Nephron progenitor cell (in vitro differentiated cells): ENCODE measurements around the gene EGFR.

Source experiments
- DNase-seq: peaks from one replicate; pipeline ENCODE4 v3.0.0; 2021
- H3K27ac Mint-ChIP-seq: 2 replicates; pipeline ENCODE4 v1.8.0; 2021; ENCODE audit warnings: mild to moderate bottlenecking, moderate library complexity, mixed read lengths
- H3K27me3 Mint-ChIP-seq: 2 replicates; pipeline ENCODE4 v1.8.0; 2021; ENCODE audit warnings: mild to moderate bottlenecking, low read depth, mixed read lengths; ENCODE audit not compliant: poor library complexity
- H3K36me3 Mint-ChIP-seq: 2 replicates; pipeline ENCODE4 v1.8.0; 2021; ENCODE audit warnings: low read depth, mixed read lengths
- H3K4me1 Mint-ChIP-seq: 2 replicates; pipeline ENCODE4 v1.8.0; 2021; ENCODE audit warnings: mixed read lengths
- H3K4me3 Mint-ChIP-seq: 2 replicates; pipeline ENCODE4 v1.8.0; 2021; ENCODE audit warnings: mild to moderate bottlenecking, moderate library complexity, mixed read lengths
- H3K9me3 Mint-ChIP-seq: 2 replicates; pipeline ENCODE4 v1.8.0; 2021; ENCODE audit warnings: mild to moderate bottlenecking, moderate library complexity, mixed read lengths
- TF ChIP-seq, protein P1 (sequence below): fragments of 200-600 bp; sonication (generic); IDR thresholded peaks from 2 replicates; pipeline ENCODE4 v1.5.0; 2021; ENCODE audit warnings: antibody characterized with exemption

Gene EGFR

DNA sequence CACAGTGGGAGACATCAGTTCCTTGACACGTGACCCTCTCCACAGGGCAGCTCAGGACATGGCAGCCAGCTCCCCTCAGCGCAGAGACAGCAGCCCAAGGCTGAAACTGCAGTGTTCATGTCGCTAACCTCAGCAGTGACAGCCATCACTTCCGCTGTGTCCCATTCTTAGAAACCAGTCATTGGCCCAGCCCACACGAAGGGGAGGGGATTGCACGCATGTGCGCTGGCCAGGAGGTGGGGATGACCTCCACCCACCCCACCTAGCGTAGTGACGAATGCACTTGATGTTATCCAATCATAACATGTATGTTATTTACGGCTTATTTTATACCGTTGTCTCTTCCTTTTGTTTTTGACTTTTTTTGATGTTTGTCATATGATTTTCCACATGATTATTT is 36.9 kb upstream of the EGFR start:
- TF ChIP-seq, protein P1, sequence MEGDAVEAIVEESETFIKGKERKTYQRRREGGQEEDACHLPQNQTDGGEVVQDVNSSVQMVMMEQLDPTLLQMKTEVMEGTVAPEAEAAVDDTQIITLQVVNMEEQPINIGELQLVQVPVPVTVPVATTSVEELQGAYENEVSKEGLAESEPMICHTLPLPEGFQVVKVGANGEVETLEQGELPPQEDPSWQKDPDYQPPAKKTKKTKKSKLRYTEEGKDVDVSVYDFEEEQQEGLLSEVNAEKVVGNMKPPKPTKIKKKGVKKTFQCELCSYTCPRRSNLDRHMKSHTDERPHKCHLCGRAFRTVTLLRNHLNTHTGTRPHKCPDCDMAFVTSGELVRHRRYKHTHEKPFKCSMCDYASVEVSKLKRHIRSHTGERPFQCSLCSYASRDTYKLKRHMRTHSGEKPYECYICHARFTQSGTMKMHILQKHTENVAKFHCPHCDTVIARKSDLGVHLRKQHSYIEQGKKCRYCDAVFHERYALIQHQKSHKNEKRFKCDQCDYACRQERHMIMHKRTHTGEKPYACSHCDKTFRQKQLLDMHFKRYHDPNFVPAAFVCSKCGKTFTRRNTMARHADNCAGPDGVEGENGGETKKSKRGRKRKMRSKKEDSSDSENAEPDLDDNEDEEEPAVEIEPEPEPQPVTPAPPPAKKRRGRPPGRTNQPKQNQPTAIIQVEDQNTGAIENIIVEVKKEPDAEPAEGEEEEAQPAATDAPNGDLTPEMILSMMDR, result no peak
- H3K4me3 Mint-ChIP-seq, result no peak overlapping the region
- DNase-seq, result no peak
- H3K27me3 Mint-ChIP-seq, result peaks cover 36% of the 10 kb centered on the region
- H3K36me3 Mint-ChIP-seq, result no peaks in the 10 kb centered on the region
- H3K9me3 Mint-ChIP-seq, result no peaks in the 10 kb centered on the region
- H3K4me1 Mint-ChIP-seq, result no peaks in the 10 kb centered on the region
- no peak overlapping the region for H3K27ac Mint-ChIP-seq

DNA sequence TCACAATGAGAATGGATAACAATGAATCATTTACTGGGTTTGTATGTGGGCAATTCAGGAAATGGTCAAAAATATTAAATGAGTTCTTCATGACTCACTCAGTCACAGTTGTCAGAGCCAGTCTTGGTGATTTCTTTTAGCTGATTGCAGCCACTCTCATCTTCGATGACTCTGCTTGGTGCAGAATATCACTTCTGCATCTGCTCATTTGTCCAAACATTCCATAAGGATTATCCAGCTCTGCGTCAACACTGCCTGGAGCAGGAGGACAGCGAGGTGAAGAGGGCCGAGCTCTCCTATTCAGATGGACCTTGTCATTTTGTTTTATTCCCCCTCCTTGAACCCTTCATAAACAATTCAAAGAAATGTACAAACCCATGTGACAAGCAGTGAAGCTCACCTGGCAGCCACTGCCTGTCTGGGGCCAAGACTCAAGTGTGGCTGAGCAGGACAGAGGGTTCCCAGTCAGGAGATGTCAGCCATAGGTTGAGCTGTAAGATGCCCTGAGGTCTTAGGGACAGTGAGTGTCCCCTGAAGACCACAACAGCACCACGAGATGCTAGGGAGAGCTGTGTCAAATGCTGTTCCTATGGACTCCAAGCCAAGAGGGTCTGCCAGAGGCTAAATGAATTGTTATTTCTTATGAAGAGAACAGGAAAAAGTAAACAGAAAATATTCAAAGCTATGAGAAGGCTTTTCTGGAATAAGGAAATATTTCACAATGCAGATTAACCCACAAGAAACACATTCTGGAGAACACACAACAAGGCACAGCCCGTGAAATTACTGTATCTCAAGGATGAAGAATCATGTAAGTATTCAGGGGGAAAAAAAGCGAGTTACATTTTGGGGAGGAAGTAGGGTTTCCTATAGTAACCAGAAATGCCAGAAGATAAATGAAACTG is 33.1 kb upstream of the EGFR start:
- no peaks in the 10 kb centered on the region for H3K9me3 Mint-ChIP-seq
- no peak overlapping the region for H3K4me3 Mint-ChIP-seq
- TF ChIP-seq, protein P1, result no peak
- no peak overlapping the region for H3K27ac Mint-ChIP-seq
- no peaks in the 10 kb centered on the region for H3K36me3 Mint-ChIP-seq
- no peak for DNase-seq
- H3K4me1 Mint-ChIP-seq, result no peaks in the 10 kb centered on the region
- H3K27me3 Mint-ChIP-seq, result peaks cover 34% of the 10 kb centered on the region

DNA sequence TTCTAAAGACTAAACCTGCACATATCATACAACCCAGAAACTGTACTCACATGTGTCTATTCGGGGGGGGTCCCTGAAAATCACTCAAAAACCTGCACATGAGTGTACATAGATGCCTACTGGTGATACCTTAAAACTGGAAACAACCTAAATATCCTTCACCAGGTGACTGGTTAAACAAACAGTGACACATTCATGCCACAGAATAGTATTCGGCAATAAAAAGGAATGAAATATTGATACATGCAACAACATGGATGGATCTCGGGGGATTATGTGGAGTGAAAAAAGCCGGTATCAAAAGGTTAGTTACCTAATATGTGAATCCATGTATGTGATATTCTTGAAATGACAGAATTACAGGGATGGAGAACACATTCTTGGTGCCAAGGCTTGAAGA is 32.1 kb upstream of the EGFR start:
- no peak for DNase-seq
- Mint-ChIP-seq H3K27me3 (peaks cover 34% of the 10 kb centered on the region), H3K36me3 (no peaks in the 10 kb centered on the region), H3K9me3 (peaks cover 3% of the 10 kb centered on the region), H3K4me3 (no peak overlapping the region), H3K4me1 (peaks cover 4% of the 10 kb centered on the region), H3K27ac (no peak overlapping the region)
- TF ChIP-seq, protein P1, result no peak

DNA sequence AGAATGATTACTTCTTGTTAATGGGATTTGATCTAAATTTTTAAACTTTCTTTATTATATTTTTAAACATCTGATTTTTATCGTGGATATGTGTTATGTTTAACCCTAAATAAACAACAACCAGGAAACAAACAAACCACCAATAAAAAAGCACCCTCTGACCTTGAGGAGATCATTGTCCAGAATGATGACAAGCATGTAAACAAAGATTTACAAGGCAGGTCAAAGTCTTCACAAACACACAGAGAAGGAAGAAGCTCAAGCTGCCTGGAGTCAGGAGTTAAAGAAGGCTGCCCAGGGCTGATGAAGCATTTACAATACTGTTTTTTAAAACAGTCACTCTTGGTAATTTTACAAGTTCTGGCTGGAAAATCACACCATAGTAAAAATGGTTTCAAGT is 31.0 kb upstream of the EGFR start:
- no peak overlapping the region for H3K4me3 Mint-ChIP-seq
- H3K27me3 Mint-ChIP-seq, result peaks cover 33% of the 10 kb centered on the region
- H3K4me1 Mint-ChIP-seq, result peaks cover 5% of the 10 kb centered on the region
- no peak for DNase-seq
- peaks cover 3% of the 10 kb centered on the region for H3K9me3 Mint-ChIP-seq
- TF ChIP-seq, protein P1, result no peak
- no peak overlapping the region for H3K27ac Mint-ChIP-seq
- H3K36me3 Mint-ChIP-seq, result no peaks in the 10 kb centered on the region

DNA sequence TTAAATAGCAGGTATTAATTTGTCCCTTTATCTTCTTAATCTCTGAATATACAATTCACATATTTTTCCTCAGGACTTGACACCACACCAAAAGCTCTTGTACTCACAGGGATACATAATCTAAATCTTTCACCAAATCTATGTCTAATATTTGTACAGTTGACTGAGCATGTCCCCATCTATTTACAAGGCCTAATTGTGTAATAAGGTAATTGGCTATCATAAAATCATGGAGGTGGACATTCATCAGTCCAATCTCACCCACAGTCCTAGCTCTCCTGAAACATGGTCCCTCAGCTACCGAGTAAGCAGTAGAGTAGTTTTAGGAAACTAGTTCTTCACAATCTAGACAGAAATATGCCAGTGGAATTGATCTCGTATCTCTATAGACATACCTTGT is 30.3 kb upstream of the EGFR start:
- no peak overlapping the region for H3K4me3 Mint-ChIP-seq
- peaks cover 29% of the 10 kb centered on the region for H3K27me3 Mint-ChIP-seq
- peaks cover 10% of the 10 kb centered on the region for H3K4me1 Mint-ChIP-seq
- peaks cover 3% of the 10 kb centered on the region for H3K9me3 Mint-ChIP-seq
- TF ChIP-seq, protein P1, result no peak
- DNase-seq, result no peak
- no peak overlapping the region for H3K27ac Mint-ChIP-seq
- H3K36me3 Mint-ChIP-seq, result no peaks in the 10 kb centered on the region
